Activated CD8-positive, alpha-beta memory T cell treated with anti-CD3 and anti-CD28 coated beads, Interleukin-2, amount 10 ng/mL, durations not matched to agents 7 days and 5 days (primary cell): Measurements from ENCODE around the gene MED15. TPM values are rescaled to one million over a fixed set of nuclear protein-coding genes. Genes with fewer than 3 reads are reported as not detected.

Experiments used
- ATAC-seq: fragments of 150-1000 bp; cut with Tn5 transposase; one replicate; pipeline ENCODE4 v1.10.0; 2021; ENCODE audit warnings: moderate library complexity
- CTCF ChIA-PET: fragments of 350-600 bp; sonication (Branson Sonifier 250); formaldehyde crosslinking; loops from one replicate; lab custom pipeline; 2021; ENCODE audit warnings: antibody characterized with exemption; lab: Charles Lee
- DNase-seq: peaks from one replicate; pipeline ENCODE4 v3.0.0-alpha.2; 2020
- H3K27ac Mint-ChIP-seq: one replicate; pipeline ENCODE4 v1.8.0; 2021; ENCODE audit warnings: mild to moderate bottlenecking, mixed read lengths
- H3K27me3 Mint-ChIP-seq: one replicate; pipeline ENCODE4 v1.8.0; 2021; ENCODE audit warnings: mixed read lengths
- H3K36me3 Mint-ChIP-seq: one replicate; pipeline ENCODE4 v1.8.0; 2021; ENCODE audit warnings: mild to moderate bottlenecking, mixed read lengths
- H3K4me1 Mint-ChIP-seq: one replicate; pipeline ENCODE4 v1.8.0; 2021; ENCODE audit warnings: mixed read lengths
- H3K4me3 Mint-ChIP-seq: one replicate; pipeline ENCODE4 v1.8.0; 2021; ENCODE audit warnings: mild to moderate bottlenecking, moderate library complexity, mixed read lengths
- H3K9me3 Mint-ChIP-seq: one replicate; pipeline ENCODE4 v1.8.0; 2022; ENCODE audit warnings: low read depth, mixed read lengths
- total RNA-seq, 2 experiments: library from RNA; stranded (reverse); gene quantifications; one replicate each; pipeline ENCODE4 v1.2.3, GENCODE V29; 2021

The MED15 gene
- total RNA-seq, 2 experiments from 2014 or later: 145 to 179 TPM

- Mint-ChIP-seq H3K4me1 (peaks cover 3% of the 10 kb centered on the region), H3K4me3 (no peak overlapping the region), H3K9me3 (no peaks in the 10 kb centered on the region), H3K36me3 (no peaks in the 10 kb centered on the region), H3K27me3 (peaks cover 26% of the 10 kb centered on the region), H3K27ac (no peak overlapping the region)
- CTCF ChIA-PET: no interaction called here
- DNase-seq (no peak), ATAC-seq (no peak)
Observed at GRCh38 chr22:20636945-20637344, 129.5 kb downstream of the MED15 start.

Other genes with a start within 250 kb of the MED15 start
- 1 to 10 TPM; 1.4 to 2.5 TPM for gene RTN4R, start 239.3 kb upstream of the MED15 start, total RNA-seq
- gene DGCR6L, start 187.6 kb upstream of the MED15 start, total RNA-seq: 10 to 100 TPM; 45.0 to 46.6 TPM
- gene ZNF74, start 113.5 kb upstream of the MED15 start, total RNA-seq: 10 to 100 TPM in 1 of 2 experiments, 1 to 10 TPM in 1; 10.0 to 10.9 TPM
- 1 to 10 TPM in 1 of 2 experiments, under 1 TPM in 1; 0.54 to 1.1 TPM for gene SCARF2, start 69.8 kb upstream of the MED15 start, total RNA-seq
- gene KLHL22, start 11.8 kb upstream of the MED15 start, total RNA-seq: 10 to 100 TPM; 27.5 to 31.7 TPM